Psoas muscle (tissue), 8 donors: ENCODE measurements around the gene CATSPERB. TPM values are rescaled to one million over a fixed set of nuclear protein-coding genes. Genes with fewer than 3 reads are reported as not detected.
"Not testable (repeated sequence)": the region's sequence is repeated elsewhere in the genome, so short reads cannot be mapped to it uniquely, and the experiment has no call there.

Experiments used
- ATAC-seq, 4 donors: fragments of 200-7000 bp; cut with Tn5 transposase; one replicate each; pipeline ENCODE4 v1.9.1; 2020; ENCODE audit warnings: moderate library complexity in 3 of 4, mild to moderate bottlenecking in 2 of 4
- DNase-seq, 2 donors: peaks; one replicate each; pipeline ENCODE4 v3.0.0-alpha.2; 2020
- H3K27ac ChIP-seq: fragments of 200-600 bp; one replicate; pipeline ENCODE4 v1.8.0; 2022
- H3K27me3 ChIP-seq, 3 donors: fragments of 200-600 bp in 1 of 3; one replicate each; pipeline versions ENCODE4 v1.6.1 to v1.8.0; 2013 to 2022; ENCODE audit warnings: low read length in 2 of 3, mild to moderate bottlenecking in 2 of 3, moderate library complexity in 1 of 3; ENCODE audit not compliant: insufficient read depth in 3 of 3
- H3K36me3 ChIP-seq, 2 donors: fragments of 200-600 bp in 1 of 2; one replicate each; pipeline versions ENCODE4 v1.6.1 to v1.8.0; 2013 to 2022; ENCODE audit warnings: low read depth in 1 of 2, mild to moderate bottlenecking in 1 of 2, moderate library complexity in 1 of 2; ENCODE audit not compliant: insufficient read depth in 1 of 2
- H3K4me1 ChIP-seq: fragments of 200-600 bp; one replicate; pipeline ENCODE4 v1.8.0; 2022
- H3K4me3 ChIP-seq: fragments of 200-600 bp; one replicate; pipeline ENCODE4 v1.8.0; 2022; ENCODE audit warnings: mild to moderate bottlenecking
- H3K9me3 ChIP-seq: fragments of 200-600 bp; one replicate; pipeline ENCODE4 v1.8.0; 2022
- WGBS, 3 donors: extraction: QIAGEN DNeasy Blood & Tissue Kit; methylation state at CpG; one replicate each; pipeline versions ENCODE4 v1.1.6 to v1.1.7; 2013; 5-methylcytosine and 5-hydroxymethylcytosine counted together
- intact Hi-C, 2 donors: fragments of 100-400 bp; cut with DNase I; formaldehyde crosslinking; loops; one replicate each; pipeline versions ENCODE4 v1.11.0 to v1.14.2; 2022
- polyA plus RNA-seq, 3 donors: library from polyadenylated mRNA; stranded (reverse); fragments of 200-250 nt; gene quantifications; one replicate each; pipeline ENCODE4 v1.2.3, GENCODE V29; 2013
- total RNA-seq, 4 donors: library from RNA; stranded (reverse); fragmentation: NEBNext Ultra II Directional in 2 of 4; extraction: Animal tissue kit (Norgen Biotek cat#: 25700) in 2 of 4; gene quantifications; one replicate each; pipeline versions ENCODE4 v1.2.1 to v1.2.4, GENCODE V29; 2021 to 2023
- TF ChIP-seq, protein P1 (sequence below): fragments of 200-600 bp; IDR thresholded peaks from one replicate; pipeline ENCODE4 v1.8.0; 2022; ENCODE audit warnings: antibody characterized with exemption
- donor health status: healthy with polysubstance abuse.
- donor health status: DM: no; HTN: no; CAD: no; lungs with moderate emphysema.
- donor health status: Bipolar disorder and iron deficiency.
- donor health status: healthy.
- donor health status: DM: yes; HTN: yes; CAD: no.
- donor health status: DM: no; HTN: no; CAD: no.
- donor health status: DM: no; HTN: no; CAD: no.
- donor health status: DM: yes; HTN: yes; CAD: no.

The CATSPERB gene
- total and polyA plus RNA-seq, 7 donors = 0.03 to 0.52 (median 0.20) TPM

DNA sequence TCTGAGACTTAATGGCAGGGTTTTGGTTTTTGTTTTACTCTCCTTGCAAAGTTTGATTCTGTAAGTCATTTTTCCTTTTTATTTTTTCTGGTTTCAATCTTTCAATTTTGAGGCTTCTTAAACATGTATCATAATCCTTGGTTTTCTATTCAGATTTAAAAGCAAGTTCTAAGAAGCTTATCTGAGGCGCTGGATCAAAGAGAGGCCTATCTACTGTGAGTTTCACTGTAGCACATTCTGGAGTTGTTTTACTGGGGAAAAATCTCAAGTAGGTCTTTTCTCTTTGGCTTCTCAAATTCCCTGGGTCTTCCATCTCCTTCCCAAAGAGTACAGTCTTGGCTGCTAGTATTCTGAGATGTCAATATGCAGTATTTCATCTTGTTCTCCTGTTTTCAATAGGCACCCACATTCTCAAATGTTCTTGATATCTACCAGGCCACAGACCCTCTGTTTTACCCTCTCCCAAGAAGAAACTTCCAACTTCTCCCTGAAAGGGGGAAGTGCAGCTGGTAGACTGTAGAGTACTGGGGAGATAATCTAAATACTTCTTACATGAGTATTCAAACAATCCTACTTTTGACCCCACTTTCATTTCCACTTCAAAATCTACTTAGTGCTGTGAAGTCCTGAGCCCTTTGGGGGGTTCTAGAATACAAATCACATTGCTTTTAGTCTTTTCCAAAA, 10.9 kb upstream of the CATSPERB start:
- H3K27me3 ChIP-seq = no peaks in the 10 kb centered on the region
- no peak overlapping the region for H3K27ac ChIP-seq
- no peaks in the 10 kb centered on the region for H3K4me1 ChIP-seq
- 90 to 100% (median 92%) methylated on average over 1 of the region's 1 CpG for WGBS, 3 donors
- H3K9me3 ChIP-seq = no peaks in the 10 kb centered on the region
- TF ChIP-seq, protein P1, sequence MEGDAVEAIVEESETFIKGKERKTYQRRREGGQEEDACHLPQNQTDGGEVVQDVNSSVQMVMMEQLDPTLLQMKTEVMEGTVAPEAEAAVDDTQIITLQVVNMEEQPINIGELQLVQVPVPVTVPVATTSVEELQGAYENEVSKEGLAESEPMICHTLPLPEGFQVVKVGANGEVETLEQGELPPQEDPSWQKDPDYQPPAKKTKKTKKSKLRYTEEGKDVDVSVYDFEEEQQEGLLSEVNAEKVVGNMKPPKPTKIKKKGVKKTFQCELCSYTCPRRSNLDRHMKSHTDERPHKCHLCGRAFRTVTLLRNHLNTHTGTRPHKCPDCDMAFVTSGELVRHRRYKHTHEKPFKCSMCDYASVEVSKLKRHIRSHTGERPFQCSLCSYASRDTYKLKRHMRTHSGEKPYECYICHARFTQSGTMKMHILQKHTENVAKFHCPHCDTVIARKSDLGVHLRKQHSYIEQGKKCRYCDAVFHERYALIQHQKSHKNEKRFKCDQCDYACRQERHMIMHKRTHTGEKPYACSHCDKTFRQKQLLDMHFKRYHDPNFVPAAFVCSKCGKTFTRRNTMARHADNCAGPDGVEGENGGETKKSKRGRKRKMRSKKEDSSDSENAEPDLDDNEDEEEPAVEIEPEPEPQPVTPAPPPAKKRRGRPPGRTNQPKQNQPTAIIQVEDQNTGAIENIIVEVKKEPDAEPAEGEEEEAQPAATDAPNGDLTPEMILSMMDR = no peak
- DNase-seq = no peak
- no peaks in the 10 kb centered on the region for H3K36me3 ChIP-seq
- H3K4me3 ChIP-seq = no peak overlapping the region
- ATAC-seq = no peak
- intact Hi-C loops = no loop called here

DNA sequence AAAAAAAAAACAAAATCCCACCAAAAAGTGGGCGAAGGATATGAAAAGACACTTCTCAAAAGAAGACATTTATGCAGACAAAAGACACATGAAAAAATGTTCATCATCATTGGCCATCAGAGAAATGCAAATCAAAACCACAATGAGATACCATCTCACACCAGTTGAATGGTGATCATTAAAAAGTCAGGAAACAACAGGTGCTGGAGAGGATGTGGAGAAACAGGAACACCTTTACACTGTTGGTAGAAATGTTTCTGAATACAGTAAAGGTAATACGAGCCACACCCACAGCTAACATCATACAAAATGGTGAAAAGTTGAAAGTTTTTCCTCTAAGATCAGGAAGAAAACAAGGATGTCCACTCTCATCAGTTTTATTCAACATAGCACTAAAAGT, 8.0 kb upstream of the CATSPERB start:
- WGBS, 3 donors = 92 to 99% (median 93%) methylated on average over 2 of the region's 2 CpGs
- H3K27ac ChIP-seq, H3K36me3 ChIP-seq, ATAC-seq, H3K27me3 ChIP-seq, intact Hi-C loops, DNase-seq, H3K9me3 ChIP-seq, H3K4me1 ChIP-seq, H3K4me3 ChIP-seq: not testable (repeated sequence)

DNA sequence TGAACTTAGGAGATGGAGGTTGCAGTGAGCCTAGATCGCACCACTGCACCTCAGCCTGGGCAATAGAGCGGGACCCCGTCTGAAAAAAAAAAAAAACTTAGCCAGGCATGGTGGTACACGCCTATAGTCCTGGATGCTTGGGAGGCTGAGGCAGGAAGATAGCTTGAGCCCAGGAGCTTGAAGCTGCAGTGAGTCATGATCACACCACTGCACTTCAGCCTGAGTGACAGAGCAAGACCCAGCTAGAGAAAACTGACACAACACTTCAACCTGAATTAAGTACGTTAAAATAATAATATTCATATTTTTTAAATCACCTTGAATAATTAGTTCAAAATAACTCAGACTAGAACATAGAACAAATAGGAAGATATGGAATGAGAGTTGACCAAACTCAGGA, 5.7 kb upstream of the CATSPERB start:
- no peak for DNase-seq
- Histone ChIP-seq H3K27me3 (no peaks in the 10 kb centered on the region), H3K4me3 (no peak overlapping the region), H3K36me3 (no peaks in the 10 kb centered on the region), H3K27ac (no peak overlapping the region), H3K9me3 (no peaks in the 10 kb centered on the region), H3K4me1 (no peaks in the 10 kb centered on the region)
- TF ChIP-seq, protein P1 = no peak
- intact Hi-C loops = no loop called here
- no peak for ATAC-seq
- WGBS, 3 donors = 91 to 95% (median 91%) methylated on average over 5 of the region's 5 CpGs

GRCh38 chr14:91732859-91733477, 1.1 kb upstream of the CATSPERB start:
- intact Hi-C loops = no loop called here
- no peaks in the 10 kb centered on the region for H3K36me3 ChIP-seq
- no peak for ATAC-seq
- H3K27me3 ChIP-seq = no peaks in the 10 kb centered on the region
- no peak overlapping the region for H3K27ac ChIP-seq
- no peaks in the 10 kb centered on the region for H3K4me1 ChIP-seq
- TF ChIP-seq, protein P1 = no peak
- no peak for DNase-seq
- 34 to 47% (median 41%) methylated on average over 2 of the region's 2 CpGs for WGBS, 3 donors
- no peak overlapping the region for H3K4me3 ChIP-seq
- no peaks in the 10 kb centered on the region for H3K9me3 ChIP-seq

GRCh38 chr14:91732439-91732838, 553 bp upstream of the CATSPERB start:
- Histone ChIP-seq H3K4me3 (no peak overlapping the region), H3K27me3 (no peaks in the 10 kb centered on the region), H3K9me3 (no peaks in the 10 kb centered on the region), H3K4me1 (no peaks in the 10 kb centered on the region), H3K27ac (no peak overlapping the region), H3K36me3 (no peaks in the 10 kb centered on the region)
- 75% methylated on average over 5 of the region's 5 CpGs for WGBS, 3 donors
- TF ChIP-seq, protein P1 = no peak
- intact Hi-C loops = no loop called here
- no peak for ATAC-seq
- no peak for DNase-seq
